Activated CD4-positive, CD25-positive, alpha-beta regulatory T cell treated with anti-CD3 and anti-CD28 coated beads, Interleukin-2, amount 50 U/mL, for 16 hours (primary cell): ENCODE measurements around the gene TMEM254.
"Not testable (repeated sequence)": the region's sequence is repeated elsewhere in the genome, so short reads cannot be mapped to it uniquely, and the experiment has no call there.

ENCODE experiments used
- DNase-seq: peaks from one replicate; pipeline ENCODE4 v3.0.0-alpha.2; 2020; ENCODE audit warnings: low read depth, low spot score

Gene TMEM254

GRCh38 chr10:80075781-80076180 lies 2.7 kb upstream of the TMEM254 start:
- DNase-seq = no peak

GRCh38 chr10:80077869-80078447 lies 507 bp upstream of the TMEM254 start:
- no peak for DNase-seq

GRCh38 chr10:80079312-80079719 lies 851 bp downstream of the TMEM254 start:
- no peak for DNase-seq

- no peak for DNase-seq
Observed at GRCh38 chr10:80081026-80081425, 2.6 kb downstream of the TMEM254 start.

- DNase-seq = no peak
Observed at GRCh38 chr10:80081801-80082750, 3.6 kb downstream of the TMEM254 start.

- no peak for DNase-seq
Observed at GRCh38 chr10:80090121-80090520, 11.7 kb downstream of the TMEM254 start.

- DNase-seq = no peak
Observed at GRCh38 chr10:80094231-80094630, 15.8 kb downstream of the TMEM254 start.

GRCh38 chr10:80098272-80098671 lies 19.8 kb downstream of the TMEM254 start:
- DNase-seq = not testable (repeated sequence)

- DNase-seq = not testable (repeated sequence)
Observed at GRCh38 chr10:80099295-80099694, 20.8 kb downstream of the TMEM254 start.

- DNase-seq = no peak
Observed at GRCh38 chr10:80100116-80100515, 21.7 kb downstream of the TMEM254 start.

GRCh38 chr10:80100861-80101695 lies 22.6 kb downstream of the TMEM254 start:
- no peak for DNase-seq

GRCh38 chr10:80104066-80104926 lies 25.8 kb downstream of the TMEM254 start:
- no peak for DNase-seq

GRCh38 chr10:80108576-80109239 lies 30.2 kb downstream of the TMEM254 start:
- DNase-seq = no peak

GRCh38 chr10:80110986-80111385 lies 32.5 kb downstream of the TMEM254 start:
- DNase-seq = no peak

GRCh38 chr10:80118669-80119068 lies 40.2 kb downstream of the TMEM254 start:
- no peak for DNase-seq

GRCh38 chr10:80122110-80122710 lies 43.7 kb downstream of the TMEM254 start:
- no peak for DNase-seq

GRCh38 chr10:80122746-80123145 lies 44.3 kb downstream of the TMEM254 start:
- no peak for DNase-seq

GRCh38 chr10:80126876-80127275 lies 48.4 kb downstream of the TMEM254 start:
- DNase-seq = no peak

- DNase-seq = no peak
Observed at GRCh38 chr10:80131499-80131901, 53.0 kb downstream of the TMEM254 start.
